KOPT-K1 (cell line): ENCODE results near the gene CA9.
"Not testable (repeated sequence)": the region's sequence is repeated elsewhere in the genome, so short reads cannot be mapped to it uniquely, and the experiment has no call there.

ENCODE experiments used
- H3K27ac ChIP-seq: fragments of 200-600 bp; sonication (generic); 2 replicates; pipeline ENCODE4 v1.5.1; 2016; ENCODE audit warnings: antibody characterized with exemption, mild to moderate bottlenecking, low read depth, low read length; ENCODE audit not compliant: poor library complexity, severe bottlenecking
- H3K36me3 ChIP-seq: fragments of 200-600 bp; sonication (generic); 2 replicates; pipeline ENCODE4 v1.5.1; 2017; ENCODE audit warnings: antibody characterized with exemption, mild to moderate bottlenecking, low read length, moderate library complexity; ENCODE audit not compliant: insufficient read depth
- H3K9me3 ChIP-seq: fragments of 200-600 bp; sonication (generic); 2 replicates; pipeline ENCODE4 v1.5.1; 2017; ENCODE audit warnings: antibody characterized with exemption, low read length, mild to moderate bottlenecking; ENCODE audit not compliant: insufficient read depth, poor library complexity, severe bottlenecking

CA9 gene

DNA sequence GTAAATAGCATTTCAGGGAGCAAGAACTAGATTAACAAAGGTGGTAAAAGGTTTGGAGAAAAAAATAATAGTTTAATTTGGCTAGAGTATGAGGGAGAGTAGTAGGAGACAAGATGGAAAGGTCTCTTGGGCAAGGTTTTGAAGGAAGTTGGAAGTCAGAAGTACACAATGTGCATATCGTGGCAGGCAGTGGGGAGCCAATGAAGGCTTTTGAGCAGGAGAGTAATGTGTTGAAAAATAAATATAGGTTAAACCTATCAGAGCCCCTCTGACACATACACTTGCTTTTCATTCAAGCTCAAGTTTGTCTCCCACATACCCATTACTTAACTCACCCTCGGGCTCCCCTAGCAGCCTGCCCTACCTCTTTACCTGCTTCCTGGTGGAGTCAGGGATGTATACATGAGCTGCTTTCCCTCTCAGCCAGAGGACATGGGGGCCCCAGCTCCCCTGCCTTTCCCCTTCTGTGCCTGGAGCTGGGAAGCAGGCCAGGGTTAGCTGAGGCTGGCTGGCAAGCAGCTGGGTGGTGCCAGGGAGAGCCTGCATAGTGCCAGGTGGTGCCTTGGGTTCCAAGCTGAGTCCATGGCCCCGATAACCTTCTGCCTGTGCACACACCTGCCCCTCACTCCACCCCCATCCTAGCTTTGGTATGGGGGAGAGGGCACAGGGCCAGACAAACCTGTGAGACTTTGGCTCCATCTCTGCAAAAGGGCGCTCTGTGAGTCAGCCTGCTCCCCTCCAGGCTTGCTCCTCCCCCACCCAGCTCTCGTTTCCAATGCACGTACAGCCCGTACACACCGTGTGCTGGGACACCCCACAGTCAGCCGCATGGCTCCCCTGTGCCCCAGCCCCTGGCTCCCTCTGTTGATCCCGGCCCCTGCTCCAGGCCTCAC is at the start of gene CA9:
TSS of gene CA9 (plus strand) at position 797 of the 893 bp plus-strand sequence. CDS start at position 829, 32 bp downstream.
- Histone ChIP-seq H3K36me3 (no peaks in the 10 kb centered on the region), H3K27ac (no peak within 1 kb of the TSS), H3K9me3 (no peaks in the 10 kb centered on the region)

GRCh38 chr9:35627575-35627974 is 46.2 kb upstream of the CA9 start:
- Histone ChIP-seq H3K27ac (no peak overlapping the region), H3K36me3 (no peaks in the 10 kb centered on the region), H3K9me3 (no peaks in the 10 kb centered on the region)

DNA sequence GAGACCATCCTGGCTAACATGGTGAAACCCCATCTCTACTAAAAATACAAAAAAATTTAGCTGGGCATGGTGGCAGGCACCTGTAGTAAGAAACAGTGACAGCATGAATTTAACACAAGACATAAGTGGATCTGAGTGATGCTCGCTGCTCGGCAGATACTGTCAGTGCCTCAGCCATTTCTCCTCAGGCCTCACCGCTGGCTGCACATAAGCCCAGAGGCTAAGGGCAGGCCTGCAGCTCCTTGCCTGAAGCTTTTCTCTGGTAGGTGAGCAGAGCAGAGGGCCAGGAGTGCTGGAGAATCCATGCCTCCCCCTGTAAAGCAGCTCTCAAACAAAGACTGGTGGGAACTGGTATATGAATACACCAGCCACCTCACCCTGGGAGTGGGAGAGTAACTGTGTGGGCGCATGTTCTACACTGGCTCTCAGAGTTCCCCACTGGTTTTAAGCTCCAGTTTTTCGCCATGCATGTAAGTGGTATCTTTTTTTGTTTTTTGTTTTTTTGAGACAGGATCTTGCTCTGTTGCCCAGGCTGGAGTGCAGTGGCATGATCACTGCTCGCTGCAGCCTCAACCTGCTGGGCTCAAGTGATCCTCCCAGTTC is 45.2 kb upstream of the CA9 start:
- H3K36me3 ChIP-seq = no peaks in the 10 kb centered on the region
- H3K27ac ChIP-seq = no peak overlapping the region
- H3K9me3 ChIP-seq = no peaks in the 10 kb centered on the region

DNA sequence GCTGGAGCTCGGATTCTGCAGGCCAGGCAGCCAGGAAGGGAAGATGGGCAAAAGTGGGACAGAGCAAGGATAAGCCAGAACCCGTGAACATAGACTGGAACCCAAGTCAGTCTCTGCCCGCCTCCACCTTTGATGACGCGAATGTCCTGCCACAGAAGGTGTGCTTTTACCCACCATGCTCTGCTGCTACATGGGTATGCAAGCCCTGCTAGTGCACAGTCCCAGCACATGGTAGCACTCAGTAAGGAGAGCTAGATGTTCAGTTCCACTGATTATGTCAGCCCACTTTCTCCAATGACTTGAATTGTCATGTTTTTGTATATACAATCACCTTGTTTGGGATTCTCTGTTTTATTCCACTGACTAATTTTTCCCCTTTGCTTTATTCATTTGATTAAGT is 44.1 kb upstream of the CA9 start:
- Histone ChIP-seq H3K27ac (no peak overlapping the region), H3K9me3 (no peaks in the 10 kb centered on the region)

GRCh38 chr9:35635730-35636129 is 38.0 kb upstream of the CA9 start:
- H3K27ac ChIP-seq = no peak overlapping the region
- no peaks in the 10 kb centered on the region for H3K36me3 ChIP-seq
- no peaks in the 10 kb centered on the region for H3K9me3 ChIP-seq

More for the DNA sequence above, 44.1 kb upstream of the CA9 start:
- H3K36me3 ChIP-seq = no peaks in the 10 kb centered on the region

- no peak overlapping the region for H3K27ac ChIP-seq
- no peaks in the 10 kb centered on the region for H3K36me3 ChIP-seq
These were observed 37.4 kb upstream of the CA9 start for GRCh38 chr9:35636135-35636876.

GRCh38 chr9:35636877-35637246 is 36.9 kb upstream of the CA9 start:
- H3K36me3 ChIP-seq, H3K9me3 ChIP-seq, H3K27ac ChIP-seq: not testable (repeated sequence)

More at GRCh38 chr9:35636135-35636876, 37.4 kb upstream of the CA9 start:
- no peaks in the 10 kb centered on the region for H3K9me3 ChIP-seq

DNA sequence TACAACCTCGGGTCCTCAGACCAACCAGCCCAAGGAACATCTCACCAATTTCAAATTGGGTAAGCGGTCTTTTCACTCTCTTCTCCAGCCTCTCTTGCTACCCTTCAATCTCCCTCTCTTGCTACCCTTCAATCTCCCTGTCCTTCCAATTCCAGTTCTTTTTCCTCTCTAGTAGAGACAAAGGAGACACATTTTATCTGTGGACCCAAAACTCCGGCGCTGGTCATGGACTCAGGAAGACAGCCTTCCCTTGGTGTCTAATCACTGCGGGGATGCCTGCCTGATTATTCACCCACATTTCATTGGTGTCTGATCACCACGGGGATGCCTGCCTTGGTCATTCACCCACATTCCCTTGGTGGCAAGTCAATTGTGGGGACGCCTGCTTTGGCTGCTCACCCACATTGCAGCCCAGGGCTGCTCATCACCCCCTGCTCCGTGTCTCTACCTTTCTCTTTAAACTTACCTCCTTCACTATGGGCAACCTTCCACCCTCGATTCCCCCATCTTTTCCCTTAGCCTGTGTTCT is 36.2 kb upstream of the CA9 start:
- not testable (repeated sequence) for H3K36me3 ChIP-seq, H3K9me3 ChIP-seq, H3K27ac ChIP-seq

GRCh38 chr9:35638751-35639150 is 35.0 kb upstream of the CA9 start:
- H3K36me3 ChIP-seq, H3K9me3 ChIP-seq, H3K27ac ChIP-seq: not testable (repeated sequence)

GRCh38 chr9:35639225-35639624 is 34.5 kb upstream of the CA9 start:
- H3K27ac ChIP-seq, H3K9me3 ChIP-seq: not testable (repeated sequence)

DNA sequence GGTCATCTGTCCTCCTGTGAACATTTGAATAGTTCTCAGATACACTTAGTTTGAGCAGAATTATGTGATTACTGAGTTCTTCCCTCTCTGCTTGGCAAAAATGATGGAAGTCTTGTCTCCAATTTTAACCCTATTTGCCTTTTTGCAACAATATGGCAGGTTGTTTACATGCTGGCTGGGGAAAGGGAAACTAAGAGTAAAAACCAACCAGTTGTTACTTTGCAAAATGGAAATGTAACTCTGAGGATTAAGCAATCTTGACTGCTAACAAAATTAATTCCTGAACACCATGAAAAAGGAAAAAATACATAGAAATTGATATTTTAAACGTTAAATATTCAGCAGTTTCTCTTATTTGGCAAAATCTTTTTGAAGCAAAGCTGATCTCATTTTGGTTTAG is 34.1 kb upstream of the CA9 start:
- Histone ChIP-seq H3K36me3 (no peaks in the 10 kb centered on the region), H3K27ac (no peak overlapping the region), H3K9me3 (no peaks in the 10 kb centered on the region)

More at GRCh38 chr9:35639225-35639624, 34.5 kb upstream of the CA9 start:
- not testable (repeated sequence) for H3K36me3 ChIP-seq

DNA sequence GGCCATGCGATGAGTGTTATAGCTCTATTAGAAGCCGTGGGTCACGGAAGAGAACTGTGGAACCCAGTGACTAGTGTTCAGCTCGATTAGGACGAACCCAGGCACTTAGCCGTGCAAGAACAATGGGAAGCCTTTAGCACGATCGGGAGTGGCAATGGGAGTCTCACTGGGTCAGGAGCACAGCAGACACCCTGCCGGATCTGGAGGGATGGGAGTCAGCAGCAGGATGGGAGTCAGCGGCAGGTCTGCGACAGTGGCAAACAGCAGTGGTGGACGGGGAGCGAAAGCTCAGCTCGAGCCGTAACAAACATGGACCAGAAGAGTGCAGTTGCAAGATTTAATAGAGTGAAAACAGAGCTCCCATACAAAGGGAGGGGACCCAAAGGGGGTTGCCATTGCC is 33.3 kb upstream of the CA9 start:
- not testable (repeated sequence) for H3K27ac ChIP-seq, H3K36me3 ChIP-seq, H3K9me3 ChIP-seq

GRCh38 chr9:35641478-35641877 is 32.2 kb upstream of the CA9 start:
- H3K27ac ChIP-seq, H3K36me3 ChIP-seq, H3K9me3 ChIP-seq: not testable (repeated sequence)

DNA sequence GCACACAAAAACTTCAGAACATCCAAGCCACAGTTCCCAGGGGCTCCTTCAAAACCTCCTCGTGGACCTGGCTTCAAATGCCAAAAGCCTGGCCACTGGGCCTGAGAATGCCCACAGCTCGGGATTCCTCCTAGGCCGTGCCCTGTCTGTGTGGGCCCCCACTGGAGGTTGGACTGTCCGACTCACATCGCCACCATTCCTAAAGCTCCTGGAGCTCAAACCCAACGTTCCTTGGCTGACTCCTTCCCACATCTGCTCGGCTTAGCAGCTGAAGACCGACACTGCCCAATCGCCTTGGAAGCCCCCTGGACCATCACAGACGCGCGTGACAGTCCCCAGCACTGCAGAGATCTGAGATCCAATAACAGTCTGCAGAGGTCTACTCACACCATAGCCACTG is 30.7 kb upstream of the CA9 start:
- Histone ChIP-seq H3K9me3 (no peaks in the 10 kb centered on the region), H3K36me3 (no peaks in the 10 kb centered on the region), H3K27ac (no peak overlapping the region)

GRCh38 chr9:35645736-35646135 is 28.0 kb upstream of the CA9 start:
- not testable (repeated sequence) for H3K27ac ChIP-seq, H3K36me3 ChIP-seq, H3K9me3 ChIP-seq
